CD4-positive, alpha-beta T cell treated with Interleukin-17A for 4 hours (primary cell): ENCODE measurements around the gene SCAND1.
A peak's percentile ranks its signal among the peaks of the same experiment; 100 is the strongest.
"Not testable (repeated sequence)": the region's sequence is repeated elsewhere in the genome, so short reads cannot be mapped to it uniquely, and the experiment has no call there.

ENCODE experiments used
- DNase-seq: peaks from one replicate; pipeline ENCODE4 v3.0.0-alpha.2; 2020; ENCODE audit warnings: mixed read lengths

The SCAND1 gene

DNA sequence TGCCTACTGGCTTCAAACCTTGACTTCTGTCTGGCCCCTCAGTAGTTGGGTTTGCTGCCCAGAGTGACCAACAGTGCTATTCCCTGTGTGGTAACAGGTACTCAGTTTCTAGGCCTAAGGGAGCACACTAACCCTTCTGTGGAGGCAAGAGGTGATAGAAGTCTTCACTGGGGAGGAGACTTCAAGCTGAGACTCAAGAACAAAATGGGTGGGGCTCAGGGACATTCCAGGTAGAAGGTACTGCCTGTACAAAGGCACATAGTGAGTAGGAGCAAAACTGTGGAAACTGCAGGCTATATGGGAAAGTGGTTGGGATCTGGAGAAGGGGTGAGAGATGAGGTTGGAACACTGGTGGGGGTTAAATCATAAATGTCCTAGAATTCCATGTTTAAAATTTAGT lies 2.3 kb upstream of the SCAND1 start:
- DNase-seq: no peak

GRCh38 chr20:35954907-35955251 lies 577 bp upstream of the SCAND1 start:
- peak; percentile 45 for DNase-seq

DNA sequence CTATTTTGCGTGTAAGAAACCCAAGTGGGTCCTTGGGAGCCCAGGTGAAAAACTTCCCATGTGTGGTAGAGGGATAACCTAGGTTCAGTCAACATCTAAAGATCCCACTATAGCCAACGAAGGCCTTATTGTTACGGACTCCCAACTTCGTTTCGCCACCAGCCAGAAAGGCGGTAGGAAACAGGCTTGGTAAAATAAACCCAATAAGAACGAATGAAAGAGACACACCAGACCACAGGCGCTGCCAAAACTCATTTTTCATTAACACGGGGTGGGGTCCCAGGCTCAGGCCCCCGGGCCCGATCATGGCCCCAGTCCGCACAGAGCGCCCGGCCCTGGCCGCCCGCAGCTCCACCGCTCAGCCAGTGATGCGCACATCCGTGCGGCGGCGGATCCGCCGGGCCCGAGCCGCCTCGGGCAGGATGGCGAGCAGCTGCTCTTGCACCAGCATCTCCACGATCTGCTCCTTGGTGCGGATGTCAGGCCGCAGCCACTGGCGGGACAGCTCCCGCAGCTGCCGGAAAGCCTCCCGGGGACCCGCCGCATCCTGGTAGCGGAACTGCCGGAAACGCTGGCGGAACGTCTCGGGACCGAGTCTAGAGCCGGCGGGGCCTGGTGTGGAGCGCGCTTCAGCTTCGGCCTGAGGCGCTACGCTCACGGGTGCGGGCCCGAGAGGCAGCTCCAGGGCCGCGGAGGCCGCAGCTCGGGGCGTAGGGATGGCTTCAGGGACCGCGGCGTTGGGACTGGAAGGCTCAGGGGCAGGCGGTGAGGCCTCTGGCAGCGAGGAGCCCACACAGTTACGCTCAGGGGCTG lies 709 bp downstream of the SCAND1 start:
- peak; percentile 75 for DNase-seq

GRCh38 chr20:35952480-35953386 lies 1.6 kb downstream of the SCAND1 start:
- peak; percentile 3 for DNase-seq

DNA sequence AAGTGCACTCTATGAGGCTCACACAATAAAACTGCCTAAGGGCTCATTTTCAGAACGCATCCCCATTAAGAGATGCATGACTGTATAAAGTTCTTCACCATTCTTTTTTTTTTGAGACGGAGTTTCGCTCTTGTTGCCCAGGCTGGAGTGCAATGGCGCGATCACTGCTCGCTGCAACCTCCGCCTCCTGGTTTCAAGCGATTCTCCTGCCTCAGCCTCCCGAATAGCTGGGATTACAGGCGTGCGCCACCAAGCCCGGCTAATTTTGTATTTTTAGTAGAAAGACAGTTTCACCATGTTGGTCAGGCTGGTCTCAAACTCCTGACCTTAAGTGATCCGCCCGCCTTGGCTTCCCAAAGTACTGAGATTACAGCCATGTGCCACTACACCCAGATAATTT lies 2.2 kb downstream of the SCAND1 start:
- not testable (repeated sequence) for DNase-seq

- DNase-seq: no peak
Observed at GRCh38 chr20:35950093-35950492, 4.2 kb downstream of the SCAND1 start.

DNA sequence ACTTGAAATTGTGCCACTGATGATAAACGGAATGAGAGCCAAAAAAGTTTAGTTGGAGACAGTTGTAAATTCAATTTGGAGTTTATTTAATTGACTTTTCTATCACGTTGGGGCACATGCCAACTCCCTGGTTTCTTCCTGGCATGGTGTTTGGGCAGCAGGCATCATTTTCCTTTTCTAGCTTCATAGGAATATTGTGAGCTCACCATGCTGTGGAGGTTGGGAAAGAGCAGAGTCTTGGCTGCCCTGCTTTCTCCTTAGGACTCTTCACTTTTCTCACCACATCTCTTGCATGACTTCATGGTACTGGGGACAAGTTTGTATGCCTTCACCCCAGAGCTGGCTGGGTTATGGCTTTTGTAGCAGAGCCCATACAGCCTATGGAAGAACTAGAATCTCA lies 6.4 kb downstream of the SCAND1 start:
- DNase-seq: no peak

- DNase-seq: peak; percentile 27
Observed at GRCh38 chr20:35947489-35947888, 6.8 kb downstream of the SCAND1 start.

DNA sequence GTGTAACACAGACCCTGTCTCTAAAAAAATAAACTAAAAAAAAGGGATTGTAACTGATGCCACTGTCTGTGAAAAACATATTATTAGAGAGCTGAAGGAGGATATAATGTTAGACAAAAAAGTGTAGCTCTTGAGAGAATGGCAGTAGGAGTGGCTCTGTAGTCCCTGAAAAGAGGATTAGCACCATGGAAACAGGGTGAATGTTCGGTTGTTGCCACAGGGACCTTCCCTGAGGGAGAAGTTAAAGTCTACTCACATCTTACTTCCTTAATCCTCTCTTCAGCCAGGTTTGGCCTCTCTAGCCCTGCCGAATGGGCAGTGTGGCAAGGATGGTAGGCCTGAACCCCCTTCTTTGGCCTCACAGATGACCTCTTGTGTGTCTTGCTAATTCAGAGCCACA lies 12.1 kb downstream of the SCAND1 start:
- DNase-seq: no peak

GRCh38 chr20:35941620-35942019 lies 12.7 kb downstream of the SCAND1 start:
- DNase-seq: no peak

GRCh38 chr20:35939264-35939663 lies 15.0 kb downstream of the SCAND1 start:
- no peak for DNase-seq

GRCh38 chr20:35934050-35934449 lies 20.3 kb downstream of the SCAND1 start:
- DNase-seq: no peak

GRCh38 chr20:35929301-35929700 lies 25.0 kb downstream of the SCAND1 start:
- DNase-seq: no peak

DNA sequence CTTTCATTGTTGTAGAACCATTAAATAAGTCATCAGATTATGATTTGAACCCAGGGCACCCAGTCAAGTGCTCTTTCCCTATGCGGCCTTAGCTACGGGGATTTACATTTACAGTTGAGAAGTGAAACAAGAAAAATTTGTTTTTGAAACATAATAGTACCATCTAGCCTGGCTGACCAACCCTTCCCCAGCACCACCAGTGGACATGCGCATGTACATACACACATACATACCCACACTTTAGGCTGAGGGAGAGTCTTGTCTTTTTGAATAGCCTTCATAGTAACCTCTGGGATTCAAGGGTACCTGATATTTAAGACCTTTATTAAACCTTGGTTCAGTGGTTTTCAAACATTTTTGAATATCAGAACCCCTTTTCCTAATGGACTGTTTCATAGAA lies 33.8 kb downstream of the SCAND1 start:
- DNase-seq: no peak

DNA sequence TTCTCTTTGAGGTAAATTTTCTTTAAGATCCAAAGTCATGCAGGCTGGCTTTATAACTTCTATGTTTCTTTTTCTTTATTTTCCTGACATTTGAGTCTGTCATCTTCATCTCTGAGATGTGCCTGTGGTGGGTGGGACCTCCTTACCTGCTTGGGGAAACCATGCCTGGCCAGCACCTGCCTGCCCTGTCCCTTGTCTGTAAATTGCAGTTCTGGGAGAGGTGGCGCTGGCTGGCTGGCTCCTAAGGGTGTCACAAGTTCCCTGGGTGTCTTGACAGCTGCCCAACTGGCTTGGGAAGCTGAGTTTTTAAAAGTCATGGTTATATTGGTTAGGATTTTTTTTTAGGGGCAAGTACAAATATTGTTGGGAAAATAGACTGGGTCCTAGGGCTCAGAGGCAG lies 36.3 kb downstream of the SCAND1 start:
- no peak for DNase-seq

GRCh38 chr20:35917077-35917476 lies 37.2 kb downstream of the SCAND1 start:
- no peak for DNase-seq

- no peak for DNase-seq
Observed at GRCh38 chr20:35912881-35913280, 41.4 kb downstream of the SCAND1 start.

GRCh38 chr20:35910254-35910653 lies 44.0 kb downstream of the SCAND1 start:
- no peak for DNase-seq

- no peak for DNase-seq
Observed at GRCh38 chr20:35909796-35910195, 44.5 kb downstream of the SCAND1 start.

- DNase-seq: no peak
Observed at GRCh38 chr20:35909176-35909575, 45.1 kb downstream of the SCAND1 start.

- DNase-seq: no peak
Observed at GRCh38 chr20:35908007-35908406, 46.3 kb downstream of the SCAND1 start.

DNA sequence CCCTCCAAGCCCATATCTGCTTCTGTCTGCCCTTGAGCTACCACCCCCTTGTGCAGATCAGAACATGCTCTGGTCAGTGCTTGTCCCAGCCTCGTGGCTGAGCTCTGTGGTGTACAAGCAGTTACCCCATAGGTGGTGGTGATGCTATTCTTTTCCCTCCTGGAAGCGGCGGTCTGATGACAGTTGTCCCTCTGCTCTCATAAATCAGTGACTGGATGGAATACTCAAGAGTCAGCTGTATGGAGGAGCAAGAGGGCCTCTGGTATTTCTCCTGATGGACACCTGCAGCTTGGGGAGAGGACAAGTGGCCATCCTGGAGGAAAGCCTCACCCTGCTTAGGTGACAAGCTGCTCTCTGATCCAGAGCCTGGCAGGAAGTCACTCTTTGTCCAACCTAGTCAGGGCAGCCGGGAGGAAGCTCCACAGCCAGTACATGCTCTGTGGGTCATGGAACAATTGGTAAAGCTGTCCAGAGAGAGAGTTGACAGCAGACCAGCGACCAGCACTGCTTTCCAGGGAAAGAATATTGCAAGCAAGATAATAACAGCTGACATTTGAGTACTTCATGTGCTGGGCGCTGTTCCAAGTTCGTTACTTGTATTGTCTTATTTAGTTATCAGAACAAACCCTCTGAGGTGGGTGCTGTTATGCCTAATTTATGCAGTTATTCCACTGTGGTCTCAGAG lies 47.1 kb downstream of the SCAND1 start:
- DNase-seq: no peak

GRCh38 chr20:35904982-35905663 lies 49.2 kb downstream of the SCAND1 start:
- no peak for DNase-seq
